Left lung (tissue), 10 donors: Measurements from ENCODE around the gene NT5C1B. TPM values are rescaled to one million over a fixed set of nuclear protein-coding genes. Genes with fewer than 3 reads are reported as not detected.

Experiments used
- ATAC-seq: fragments of 200-7000 bp; cut with Tn5 transposase; one replicate; pipeline ENCODE4 v1.9.1; 2020; ENCODE audit warnings: moderate library complexity
- DNase-seq, 4 donors: peaks; one replicate each; pipeline ENCODE4 v3.0.0-alpha.2; 2013 to 2020
- H3K27ac ChIP-seq, 2 donors: fragments of 200-600 bp; sonication (generic) in 1 of 2; one replicate each; pipeline versions ENCODE4 v1.5.0 to v1.8.0; 2020 to 2021
- H3K27me3 ChIP-seq, 2 donors: fragments of 200-600 bp; sonication (generic) in 1 of 2; one replicate each; pipeline versions ENCODE4 v1.5.0 to v1.8.0; 2020 to 2021
- H3K36me3 ChIP-seq, 2 donors: fragments of 200-600 bp; sonication (generic) in 1 of 2; one replicate each; pipeline versions ENCODE4 v1.5.0 to v1.8.0; 2020 to 2021
- H3K4me1 ChIP-seq, 2 donors: fragments of 200-600 bp; one replicate each; pipeline ENCODE4 v1.8.0; 2021
- H3K4me3 ChIP-seq, 2 donors: fragments of 200-600 bp; sonication (generic) in 1 of 2; one replicate each; pipeline versions ENCODE4 v1.5.0 to v1.8.0; 2020 to 2021; ENCODE audit warnings: mild to moderate bottlenecking in 1 of 2
- H3K9me3 ChIP-seq, 2 donors: fragments of 200-600 bp; sonication (generic) in 1 of 2; one replicate each; pipeline versions ENCODE4 v1.5.0 to v1.8.0; 2020 to 2021
- intact Hi-C, 2 donors: fragments of 100-400 bp; cut with DNase I; formaldehyde crosslinking; loops; one replicate each; pipeline versions ENCODE4 v1.11.2 to v1.14.2; 2022
- polyA plus RNA-seq, 6 donors: library from polyadenylated mRNA; unstranded; fragments of 120-200 nt; gene quantifications; one replicate each; pipeline ENCODE4 v1.2.1, GENCODE V29; 2013; ENCODE audit not compliant: insufficient read length in 6 of 6
- total RNA-seq, 2 donors: library from RNA; stranded (reverse); fragmentation: NEBNext Ultra II Directional; extraction: Animal tissue kit (Norgen Biotek cat#: 25700); gene quantifications; one replicate each; pipeline ENCODE4 v1.2.1, GENCODE V29; 2021
- TF ChIP-seq, protein P1 (sequence below), 2 donors: fragments of 200-600 bp; sonication (generic) in 1 of 2; IDR thresholded peaks; one replicate each; pipeline versions ENCODE4 v1.5.0 to v1.8.0; 2021; ENCODE audit warnings: antibody characterized with exemption in 2 of 2
- donor health status: DM: no; HTN: yes; CAD: no.
- donor health status: DM: no; HTN: no; CAD: no.

Gene NT5C1B
- total and polyA plus RNA-seq, 8 donors, result 1.2 to 1.9 (median 1.3) TPM; not detected in 2

DNA sequence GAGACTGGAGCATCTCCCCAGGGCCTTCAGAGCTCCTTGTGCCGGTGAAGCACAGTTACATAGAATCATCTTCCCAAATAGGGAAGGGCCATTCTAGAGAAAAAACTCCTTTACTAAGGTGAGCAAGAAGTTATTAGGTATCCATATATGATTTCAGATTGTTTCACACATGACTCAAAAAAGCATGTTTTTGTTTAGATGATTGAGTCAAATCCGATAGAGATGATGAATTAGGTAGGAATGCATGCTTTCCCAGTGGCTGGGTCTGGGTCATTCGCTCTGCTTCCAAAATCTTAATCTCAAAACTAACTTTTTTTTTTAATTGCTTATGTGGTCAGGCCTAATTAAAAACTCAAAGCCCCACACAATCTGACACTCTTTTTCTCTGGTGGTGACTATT, 3.8 kb downstream of the NT5C1B start:
- Histone ChIP-seq H3K27me3 (no peaks in the 10 kb centered on the region), H3K36me3 (no peaks in the 10 kb centered on the region), H3K9me3 (peaks cover 0 to 11% of the 10 kb centered on the region in 2 donors), H3K4me1 (no peaks in the 10 kb centered on the region), H3K27ac (no peak overlapping the region), H3K4me3 (no peak overlapping the region)
- intact Hi-C loops, result no loop called here
- no peak for ATAC-seq
- no peak for DNase-seq
- TF ChIP-seq, protein P1, sequence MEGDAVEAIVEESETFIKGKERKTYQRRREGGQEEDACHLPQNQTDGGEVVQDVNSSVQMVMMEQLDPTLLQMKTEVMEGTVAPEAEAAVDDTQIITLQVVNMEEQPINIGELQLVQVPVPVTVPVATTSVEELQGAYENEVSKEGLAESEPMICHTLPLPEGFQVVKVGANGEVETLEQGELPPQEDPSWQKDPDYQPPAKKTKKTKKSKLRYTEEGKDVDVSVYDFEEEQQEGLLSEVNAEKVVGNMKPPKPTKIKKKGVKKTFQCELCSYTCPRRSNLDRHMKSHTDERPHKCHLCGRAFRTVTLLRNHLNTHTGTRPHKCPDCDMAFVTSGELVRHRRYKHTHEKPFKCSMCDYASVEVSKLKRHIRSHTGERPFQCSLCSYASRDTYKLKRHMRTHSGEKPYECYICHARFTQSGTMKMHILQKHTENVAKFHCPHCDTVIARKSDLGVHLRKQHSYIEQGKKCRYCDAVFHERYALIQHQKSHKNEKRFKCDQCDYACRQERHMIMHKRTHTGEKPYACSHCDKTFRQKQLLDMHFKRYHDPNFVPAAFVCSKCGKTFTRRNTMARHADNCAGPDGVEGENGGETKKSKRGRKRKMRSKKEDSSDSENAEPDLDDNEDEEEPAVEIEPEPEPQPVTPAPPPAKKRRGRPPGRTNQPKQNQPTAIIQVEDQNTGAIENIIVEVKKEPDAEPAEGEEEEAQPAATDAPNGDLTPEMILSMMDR (IDR thresholded peaks at IDR 0.05), result no peak

- Histone ChIP-seq H3K4me3 (no peak overlapping the region), H3K36me3 (no peaks in the 10 kb centered on the region), H3K9me3 (peaks cover 0 to 11% of the 10 kb centered on the region in 2 donors), H3K4me1 (no peaks in the 10 kb centered on the region), H3K27ac (no peak overlapping the region), H3K27me3 (no peaks in the 10 kb centered on the region)
- TF ChIP-seq, protein P1 (IDR thresholded peaks at IDR 0.05), result no peak
- DNase-seq (peak in 1 of 4 donors; percentile 75), ATAC-seq (no peak)
- intact Hi-C loops, result no loop called here
Observed at GRCh38 chr2:18584608-18584954, 4.8 kb downstream of the NT5C1B start.

DNA sequence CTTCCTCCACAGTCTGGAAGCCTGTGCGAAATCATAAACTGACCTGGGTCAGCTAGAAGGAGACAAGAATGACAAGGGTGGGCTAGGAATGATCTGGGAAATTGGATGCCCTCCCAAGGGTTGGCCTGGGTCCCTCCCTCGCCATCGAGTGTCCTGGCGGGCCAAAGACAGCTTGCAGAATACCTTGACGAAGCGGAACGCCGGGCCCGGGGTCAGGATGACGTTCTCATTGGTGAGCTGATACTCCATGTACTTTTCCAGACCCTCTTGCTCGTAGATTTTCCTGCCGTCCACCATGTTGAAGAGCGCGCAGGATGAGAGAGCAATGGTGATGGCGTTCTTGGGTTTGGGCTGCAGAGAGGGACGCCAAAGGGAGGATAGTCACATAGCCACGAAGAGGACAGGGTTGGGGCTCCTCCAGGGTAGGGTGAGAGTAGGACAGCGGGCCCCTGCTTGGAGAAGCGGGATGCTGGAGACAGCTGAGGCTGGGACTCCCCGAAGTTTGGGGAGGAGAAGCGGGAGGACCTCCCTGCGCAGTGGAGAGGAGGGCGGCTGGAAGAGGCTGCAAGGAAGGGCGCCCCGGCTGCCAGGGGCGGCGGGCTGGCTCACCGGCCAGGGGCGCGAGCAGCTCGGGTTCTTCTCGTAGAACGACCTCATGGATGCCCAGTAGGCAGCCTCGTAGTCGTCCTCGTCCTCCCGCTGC, 5.3 kb downstream of the NT5C1B start:
- no peak for ATAC-seq
- peak in 1 of 4 donors; percentile 60 for DNase-seq
- no peak overlapping the region for H3K4me3 ChIP-seq
- no peaks in the 10 kb centered on the region for H3K36me3 ChIP-seq
- no peaks in the 10 kb centered on the region for H3K4me1 ChIP-seq
- no peaks in the 10 kb centered on the region for H3K27me3 ChIP-seq
- H3K27ac ChIP-seq, result no peak overlapping the region
- intact Hi-C loops, result no loop called here
- TF ChIP-seq, protein P1 (IDR thresholded peaks at IDR 0.05), result no peak
- H3K9me3 ChIP-seq, result peaks cover 0 to 16% of the 10 kb centered on the region in 2 donors

GRCh38 chr2:18580606-18581005, 8.8 kb downstream of the NT5C1B start:
- Histone ChIP-seq H3K4me1 (no peaks in the 10 kb centered on the region), H3K36me3 (no peaks in the 10 kb centered on the region), H3K27ac (no peak overlapping the region), H3K4me3 (no peak overlapping the region), H3K9me3 (peaks cover 0 to 20% of the 10 kb centered on the region in 2 donors), H3K27me3 (no peaks in the 10 kb centered on the region)
- intact Hi-C loops, result no loop called here
- TF ChIP-seq, protein P1 (IDR thresholded peaks at IDR 0.05), result no peak
- DNase-seq (no peak), ATAC-seq (no peak)

- no peak for ATAC-seq
- no peak overlapping the region for H3K4me3 ChIP-seq
- no peaks in the 10 kb centered on the region for H3K27me3 ChIP-seq
- TF ChIP-seq, protein P1 (IDR thresholded peaks at IDR 0.05), result no peak
- intact Hi-C loops, result no loop called here
- H3K9me3 ChIP-seq, result peaks cover 0 to 9% of the 10 kb centered on the region in 2 donors
- no peak for DNase-seq
- no peak overlapping the region for H3K27ac ChIP-seq
- no peaks in the 10 kb centered on the region for H3K36me3 ChIP-seq
- H3K4me1 ChIP-seq, result no peaks in the 10 kb centered on the region
Observed at GRCh38 chr2:18578033-18578432, 11.3 kb downstream of the NT5C1B start.
